ENCODE data around the gene SARDH. TPM values are rescaled to one million over a fixed set of nuclear protein-coding genes. Genes with fewer than 3 reads are reported as not detected.

The SARDH gene
- total RNA-seq, 3 donors from 2014 or later: 0.16 to 2.0 (median 1.0) TPM

GRCh38 chr9:133657120-133657661 is 81.0 kb downstream of the SARDH start:
- no peaks in the 10 kb centered on the region for H3K36me3 ChIP-seq
- intact Hi-C loops (cut with DNase I; ENCODE audit: low total_unique reads): no loop called here
- peak in 1 of 3 donors; percentile 82 for TF ChIP-seq CTCF (IDR thresholded peaks at IDR 0.05)
- TF ChIP-seq POLR2A (IDR thresholded peaks at IDR 0.05): no peak
- TF ChIP-seq POLR2AphosphoS5 (IDR thresholded peaks at IDR 0.05): no peak
- no peak overlapping the region for H3K27ac ChIP-seq
- DNase-seq (ENCODE audit: low spot score in 2 of 2): no peak
- H3K9me3 ChIP-seq: no peaks in the 10 kb centered on the region
- no peak overlapping the region for H3K4me3 ChIP-seq
- H3K27me3 ChIP-seq: peaks cover 9 to 60% of the 10 kb centered on the region in 2 donors
- H3K4me1 ChIP-seq: peaks cover 0 to 2% of the 10 kb centered on the region in 2 donors

- Histone ChIP-seq H3K27me3 (peaks cover 9 to 63% of the 10 kb centered on the region in 2 donors), H3K9me3 (no peaks in the 10 kb centered on the region), H3K36me3 (no peaks in the 10 kb centered on the region), H3K4me1 (peaks cover 0 to 2% of the 10 kb centered on the region in 2 donors), H3K4me3 (no peak overlapping the region), H3K27ac (no peak overlapping the region)
- TF ChIP-seq POLR2A (IDR thresholded peaks at IDR 0.05) (no peak), CTCF (IDR thresholded peaks at IDR 0.05) (no peak), POLR2AphosphoS5 (IDR thresholded peaks at IDR 0.05) (no peak)
- DNase-seq (ENCODE audit: low spot score in 2 of 2): no peak
- intact Hi-C loops (cut with DNase I; ENCODE audit: low total_unique reads): no loop called here
Measured at GRCh38 chr9:133656211-133657119, 81.7 kb downstream of the SARDH start.

- H3K4me1 ChIP-seq: peaks cover 0 to 2% of the 10 kb centered on the region in 2 donors
- H3K4me3 ChIP-seq: no peak overlapping the region
- TF ChIP-seq POLR2A (IDR thresholded peaks at IDR 0.05) (no peak), CTCF (IDR thresholded peaks at IDR 0.05) (no peak), POLR2AphosphoS5 (IDR thresholded peaks at IDR 0.05) (no peak)
- intact Hi-C loops (cut with DNase I; ENCODE audit: low total_unique reads): loop anchor here (2.0 kb wide), 1 partner anchor 57 kb away; no protein-coding TSS in a partner anchor
- H3K36me3 ChIP-seq: no peaks in the 10 kb centered on the region
- no peaks in the 10 kb centered on the region for H3K9me3 ChIP-seq
- H3K27ac ChIP-seq: no peak overlapping the region
- no peak for DNase-seq (ENCODE audit: low spot score in 2 of 2)
- H3K27me3 ChIP-seq: peaks cover 9 to 70% of the 10 kb centered on the region in 2 donors
Measured at GRCh38 chr9:133655701-133656100, 82.5 kb downstream of the SARDH start.

GRCh38 chr9:133654736-133655657 is 83.2 kb downstream of the SARDH start:
- H3K27ac ChIP-seq: no peak overlapping the region
- no peak for TF ChIP-seq POLR2A (IDR thresholded peaks at IDR 0.05)
- TF ChIP-seq POLR2AphosphoS5 (IDR thresholded peaks at IDR 0.05): no peak
- no peak for TF ChIP-seq CTCF (IDR thresholded peaks at IDR 0.05)
- DNase-seq (ENCODE audit: low spot score in 2 of 2): no peak
- H3K9me3 ChIP-seq: no peaks in the 10 kb centered on the region
- H3K27me3 ChIP-seq: peaks cover 9 to 66% of the 10 kb centered on the region in 2 donors
- H3K4me1 ChIP-seq: peaks cover 0 to 2% of the 10 kb centered on the region in 2 donors
- no peak overlapping the region for H3K4me3 ChIP-seq
- no peaks in the 10 kb centered on the region for H3K36me3 ChIP-seq
- intact Hi-C loops (cut with DNase I; ENCODE audit: low total_unique reads): loop anchor here (2.0 kb wide), 1 partner anchor 56 kb away; no protein-coding TSS in a partner anchor

Measured in breast epithelium (tissue), 4 donors.